Measurements from ENCODE around the gene TRABD2A. TPM values are rescaled to one million over a fixed set of nuclear protein-coding genes. Genes with fewer than 3 reads are reported as not detected.
A peak's percentile ranks its signal among the peaks of the same experiment; 100 is the strongest.

TRABD2A gene
- total and polyA plus RNA-seq, 5 donors: 0.29 to 1.3 (median 0.62) TPM

GRCh38 chr2:84808279-84808678 is 72.6 kb downstream of the TRABD2A start:
- no peak for ATAC-seq
- no peak for DNase-seq

GRCh38 chr2:84807063-84807485 is 73.8 kb downstream of the TRABD2A start:
- Histone ChIP-seq H3K4me1 (ENCODE audit: control insufficient read depth, insufficient read depth, low read length) (no peaks in the 10 kb centered on the region), H3K4me3 (ENCODE audit: low read length) (no peak overlapping the region), H3K27ac (ENCODE audit: low read length) (no peak overlapping the region), H3K9me3 (ENCODE audit: control insufficient read depth, low read length) (no peaks in the 10 kb centered on the region), H3K27me3 (ENCODE audit: control insufficient read depth, insufficient read depth) (no peaks in the 10 kb centered on the region)
- WGBS: 54% methylated on average over 4 of the region's 4 CpGs
- intact Hi-C loops (cut with DNase I): no loop called here
- peak in 1 of 2 donors; percentile 59 for ATAC-seq
- DNase-seq: peak in 2 of 3 donors; percentile 31 to 53

More at GRCh38 chr2:84808279-84808678, 72.6 kb downstream of the TRABD2A start:
- intact Hi-C loops (cut with DNase I): no loop called here
- no peaks in the 10 kb centered on the region for H3K4me1 ChIP-seq (ENCODE audit: control insufficient read depth, insufficient read depth, low read length)
- no peaks in the 10 kb centered on the region for H3K27me3 ChIP-seq (ENCODE audit: control insufficient read depth, insufficient read depth)
- no peak overlapping the region for H3K27ac ChIP-seq (ENCODE audit: low read length)
- H3K4me3 ChIP-seq (ENCODE audit: low read length): no peak overlapping the region
- no peaks in the 10 kb centered on the region for H3K9me3 ChIP-seq (ENCODE audit: control insufficient read depth, low read length)
- 70% methylated on average over 4 of the region's 4 CpGs for whole genome bisulfite sequencing

GRCh38 chr2:84805250-84805958 is 75.5 kb downstream of the TRABD2A start:
- Histone ChIP-seq H3K9me3 (ENCODE audit: control insufficient read depth, low read length) (no peaks in the 10 kb centered on the region), H3K4me3 (ENCODE audit: low read length) (no peak overlapping the region), H3K27me3 (ENCODE audit: control insufficient read depth, insufficient read depth) (no peaks in the 10 kb centered on the region), H3K27ac (ENCODE audit: low read length) (no peak overlapping the region), H3K4me1 (ENCODE audit: control insufficient read depth, insufficient read depth, low read length) (no peaks in the 10 kb centered on the region)
- DNase-seq (no peak), ATAC-seq (no peak)
- 46% methylated on average over 1 of the region's 1 CpG for WGBS
- intact Hi-C loops (cut with DNase I): no loop called here

GRCh38 chr2:84801811-84802210 is 79.1 kb downstream of the TRABD2A start:
- Histone ChIP-seq H3K4me1 (ENCODE audit: control insufficient read depth, insufficient read depth, low read length) (no peaks in the 10 kb centered on the region), H3K27me3 (ENCODE audit: control insufficient read depth, insufficient read depth) (no peaks in the 10 kb centered on the region), H3K27ac (ENCODE audit: low read length) (no peak overlapping the region), H3K9me3 (ENCODE audit: control insufficient read depth, low read length) (no peaks in the 10 kb centered on the region), H3K4me3 (ENCODE audit: low read length) (no peak overlapping the region)
- 79% methylated on average over 2 of the region's 2 CpGs for WGBS
- ATAC-seq: no peak
- intact Hi-C loops (cut with DNase I): no loop called here
- DNase-seq: no peak

- H3K9me3 ChIP-seq (ENCODE audit: control insufficient read depth, low read length): no peaks in the 10 kb centered on the region
- H3K27ac ChIP-seq (ENCODE audit: low read length): no peak overlapping the region
- DNase-seq (no peak), ATAC-seq (no peak)
- H3K4me1 ChIP-seq (ENCODE audit: control insufficient read depth, insufficient read depth, low read length): no peaks in the 10 kb centered on the region
- intact Hi-C loops (cut with DNase I): no loop called here
- no peaks in the 10 kb centered on the region for H3K27me3 ChIP-seq (ENCODE audit: control insufficient read depth, insufficient read depth)
- H3K4me3 ChIP-seq (ENCODE audit: low read length): no peak overlapping the region
- WGBS: 61% methylated on average over 1 of the region's 1 CpG
Observed at GRCh38 chr2:84800194-84800805, 80.6 kb downstream of the TRABD2A start.

- no peaks in the 10 kb centered on the region for H3K4me1 ChIP-seq (ENCODE audit: control insufficient read depth, insufficient read depth, low read length)
- H3K27me3 ChIP-seq (ENCODE audit: control insufficient read depth, insufficient read depth): no peaks in the 10 kb centered on the region
- H3K4me3 ChIP-seq (ENCODE audit: low read length): no peak overlapping the region
- H3K9me3 ChIP-seq (ENCODE audit: control insufficient read depth, low read length): no peaks in the 10 kb centered on the region
- intact Hi-C loops (cut with DNase I): no loop called here
- no peak for DNase-seq
- 96% methylated on average over 1 of the region's 1 CpG for WGBS
- no peak for ATAC-seq
- H3K27ac ChIP-seq (ENCODE audit: low read length): no peak overlapping the region
Observed at GRCh38 chr2:84799772-84800171, 81.1 kb downstream of the TRABD2A start.

- H3K27me3 ChIP-seq (ENCODE audit: control insufficient read depth, insufficient read depth): no peaks in the 10 kb centered on the region
- ATAC-seq (no peak), DNase-seq (no peak)
- H3K9me3 ChIP-seq (ENCODE audit: control insufficient read depth, low read length): no peaks in the 10 kb centered on the region
- no peaks in the 10 kb centered on the region for H3K4me1 ChIP-seq (ENCODE audit: control insufficient read depth, insufficient read depth, low read length)
- intact Hi-C loops (cut with DNase I): no loop called here
- H3K27ac ChIP-seq (ENCODE audit: low read length): no peak overlapping the region
- WGBS: 71% methylated on average over 3 of the region's 3 CpGs
- no peak overlapping the region for H3K4me3 ChIP-seq (ENCODE audit: low read length)
Observed at GRCh38 chr2:84797271-84797670, 83.6 kb downstream of the TRABD2A start.

- Histone ChIP-seq H3K4me3 (ENCODE audit: low read length) (no peak overlapping the region), H3K9me3 (ENCODE audit: control insufficient read depth, low read length) (no peaks in the 10 kb centered on the region), H3K27me3 (ENCODE audit: control insufficient read depth, insufficient read depth) (no peaks in the 10 kb centered on the region), H3K4me1 (ENCODE audit: control insufficient read depth, insufficient read depth, low read length) (no peaks in the 10 kb centered on the region), H3K27ac (ENCODE audit: low read length) (no peak overlapping the region)
- intact Hi-C loops (cut with DNase I): no loop called here
- DNase-seq (no peak), ATAC-seq (no peak)
Observed at GRCh38 chr2:84796798-84797197, 84.1 kb downstream of the TRABD2A start.

- Histone ChIP-seq H3K4me3 (ENCODE audit: low read length) (no peak overlapping the region), H3K4me1 (ENCODE audit: control insufficient read depth, insufficient read depth, low read length) (no peaks in the 10 kb centered on the region), H3K27me3 (ENCODE audit: control insufficient read depth, insufficient read depth) (no peaks in the 10 kb centered on the region), H3K9me3 (ENCODE audit: control insufficient read depth, low read length) (no peaks in the 10 kb centered on the region), H3K27ac (ENCODE audit: low read length) (no peak overlapping the region)
- 82% methylated on average over 4 of the region's 4 CpGs for WGBS
- intact Hi-C loops (cut with DNase I): no loop called here
- ATAC-seq (no peak), DNase-seq (no peak)
Observed at GRCh38 chr2:84793641-84794040, 87.2 kb downstream of the TRABD2A start.

- intact Hi-C loops (cut with DNase I): no loop called here
- ATAC-seq: no peak
Observed at GRCh38 chr2:84792856-84793522, 87.9 kb downstream of the TRABD2A start.

GRCh38 chr2:84788498-84788897 is 92.4 kb downstream of the TRABD2A start:
- no peaks in the 10 kb centered on the region for H3K27me3 ChIP-seq (ENCODE audit: control insufficient read depth, insufficient read depth)
- H3K4me1 ChIP-seq (ENCODE audit: control insufficient read depth, insufficient read depth, low read length): no peaks in the 10 kb centered on the region
- ATAC-seq (no peak), DNase-seq (no peak)
- WGBS: 52% methylated on average over 3 of the region's 3 CpGs
- H3K27ac ChIP-seq (ENCODE audit: low read length): no peak overlapping the region
- H3K9me3 ChIP-seq (ENCODE audit: control insufficient read depth, low read length): no peaks in the 10 kb centered on the region
- H3K4me3 ChIP-seq (ENCODE audit: low read length): no peak overlapping the region
- intact Hi-C loops (cut with DNase I): no loop called here

More at GRCh38 chr2:84792856-84793522, 87.9 kb downstream of the TRABD2A start:
- Histone ChIP-seq H3K9me3 (ENCODE audit: control insufficient read depth, low read length) (no peaks in the 10 kb centered on the region), H3K27ac (ENCODE audit: low read length) (no peak overlapping the region), H3K4me3 (ENCODE audit: low read length) (no peak overlapping the region), H3K27me3 (ENCODE audit: control insufficient read depth, insufficient read depth) (no peaks in the 10 kb centered on the region), H3K4me1 (ENCODE audit: control insufficient read depth, insufficient read depth, low read length) (no peaks in the 10 kb centered on the region)
- no peak for DNase-seq
- 95% methylated on average over 6 of the region's 6 CpGs for WGBS
